SK-N-SH (cell line): ENCODE results near the gene TRPM2. TPM values are rescaled to one million over a fixed set of nuclear protein-coding genes. Genes with fewer than 3 reads are reported as not detected.

Source experiments
- CTCF ChIA-PET: fragments of 300-600, 350-600 bp; formaldehyde crosslinking; extraction: SDS; loops from one replicate; lab custom pipeline; 2021; lab: Yijun Ruan, JAX
- POLR2A ChIA-PET: fragments of 350-600 bp; sonication (Branson Sonifier 250); formaldehyde crosslinking; extraction: SDS; loops from one replicate; lab custom pipeline; 2020; ENCODE audit warnings: antibody characterized with exemption, inconsistent platforms; lab: Yijun Ruan, JAX
- DNase-seq: peaks from one replicate; pipeline ENCODE4 v3.0.0; 2012
- H2AFZ ChIP-seq: fragments of 200-600 bp; sonication (generic); 2 replicates; pipeline ENCODE4 v1.8.1; 2016; ENCODE audit warnings: antibody characterized with exemption, mild to moderate bottlenecking, low read depth
- H3F3A ChIP-seq: fragments of 200-600 bp; sonication (generic); replicated peaks from 2 replicates; pipeline ENCODE3; 2016; ENCODE audit warnings: antibody characterized with exemption, mild to moderate bottlenecking; ENCODE audit not compliant: insufficient read depth
- H3K27ac ChIP-seq, 2 experiments: fragments of 200-500 bp in 1 of 2; fragments of 200-600 bp in 1 of 2; sonication (Bioruptor generic) in 1 of 2; sonication (generic), shearing (Covaris generic) in 1 of 2; 2 replicates each; pipeline versions ENCODE4 v1.5.1 to v1.6.1; 2014 to 2016; ENCODE audit warnings: low read depth in 2 of 2, inconsistent platforms in 1 of 2, low read length in 1 of 2, mild to moderate bottlenecking in 1 of 2, mixed read lengths in 1 of 2
- H3K27me3 ChIP-seq: fragments of 200-600 bp; sonication (generic), shearing (Covaris generic); 2 replicates; pipeline ENCODE4 v1.6.1; 2016; ENCODE audit warnings: mixed run types; ENCODE audit not compliant: insufficient read depth
- H3K36me3 ChIP-seq, 2 experiments: fragments of 200-500 bp in 1 of 2; fragments of 200-600 bp in 1 of 2; sonication (Bioruptor generic) in 1 of 2; sonication (generic) in 1 of 2; replicated peaks in 1 of 2; 2 replicates each; pipeline versions ENCODE3 to v1.5.1; 2014 to 2016; ENCODE audit warnings: low read length in 1 of 2, mild to moderate bottlenecking in 1 of 2; ENCODE audit not compliant: insufficient read depth in 2 of 2, control insufficient read depth in 1 of 2
- H3K4me1 ChIP-seq, 2 experiments: fragments of 200-500 bp in 1 of 2; fragments of 200-600 bp in 1 of 2; sonication (Bioruptor generic) in 1 of 2; sonication (generic), shearing (Covaris generic) in 1 of 2; 2 replicates each; pipeline versions ENCODE4 v1.5.1 to v1.6.1; 2014 to 2016; ENCODE audit warnings: low read depth in 1 of 2, low read length in 1 of 2, mixed run types in 1 of 2; ENCODE audit not compliant: insufficient read depth in 2 of 2, control insufficient read depth in 1 of 2
- H3K4me2 ChIP-seq: fragments of 200-600 bp; sonication (generic), shearing (Covaris generic); 2 replicates; pipeline ENCODE4 v1.6.1; 2017; ENCODE audit warnings: mixed run types
- H3K4me3 ChIP-seq, 2 experiments: fragments of 200-500 bp in 1 of 2; fragments of 200-600 bp in 1 of 2; sonication (Bioruptor generic) in 1 of 2; sonication (generic), shearing (Covaris generic) in 1 of 2; 2 replicates each; pipeline versions ENCODE4 v1.5.1 to v1.8.1; 2014 to 2016; ENCODE audit warnings: low read depth in 2 of 2, inconsistent platforms in 1 of 2, low read length in 1 of 2, mild to moderate bottlenecking in 1 of 2, mixed read lengths in 1 of 2, moderate library complexity in 1 of 2
- H3K79me2 ChIP-seq: fragments of 200-600 bp; sonication (generic); 2 replicates; pipeline ENCODE4 v1.8.1; 2017; ENCODE audit warnings: mild to moderate bottlenecking; ENCODE audit not compliant: insufficient read depth
- H3K9ac ChIP-seq: fragments of 200-600 bp; sonication (generic); 2 replicates; pipeline ENCODE4 v1.6.1; 2017; ENCODE audit warnings: mixed run types
- H3K9me2 ChIP-seq: fragments of 200-600 bp; sonication (generic); 2 replicates; pipeline ENCODE4 v1.6.1; 2017; ENCODE audit warnings: mixed run types
- H3K9me3 ChIP-seq: fragments of 200-600 bp; sonication (generic); 2 replicates; pipeline ENCODE4 v1.6.1; 2017; ENCODE audit warnings: mixed run types, mild to moderate bottlenecking, moderate library complexity
- H4K20me1 ChIP-seq: fragments of 200-600 bp; sonication (generic); 2 replicates; pipeline ENCODE4 v1.6.1; 2017; ENCODE audit warnings: mild to moderate bottlenecking, mixed run types; ENCODE audit not compliant: insufficient read depth
- ELF1 ChIP-seq: IDR thresholded peaks from 2 replicates; pipeline ENCODE4 v1.4.0; 2012
- EP300 ChIP-seq, 2 experiments: IDR thresholded peaks; 2 replicates each; pipeline versions ENCODE4 v1.4.0 to v1.6.1; 2012; ENCODE audit warnings: borderline replicate concordance in 1 of 2, low read depth in 1 of 2, low read length in 1 of 2
- EZH2phosphoT487 ChIP-seq: fragments of 200-600 bp; sonication (generic); IDR thresholded peaks from 2 replicates; pipeline ENCODE4 v1.6.1; 2017; ENCODE audit warnings: low read depth, mixed run types, mild to moderate bottlenecking, antibody characterized with exemption, moderate library complexity, borderline replicate concordance
- FOSL2 ChIP-seq: IDR thresholded peaks from 2 replicates; pipeline ENCODE4 v1.4.0; 2012; ENCODE audit warnings: low read depth, mild to moderate bottlenecking, moderate library complexity, borderline replicate concordance
- GATA2 ChIP-seq: sonication (generic); formaldehyde crosslinking; IDR thresholded peaks from 2 replicates; pipeline ENCODE4 v1.5.0; 2020; ENCODE audit warnings: mild to moderate bottlenecking, missing genetic modification reagents
- RCOR1 ChIP-seq: fragments of 150-350 bp; IDR thresholded peaks from 2 replicates; pipeline ENCODE4 v1.6.1; 2017; ENCODE audit warnings: antibody characterized with exemption, low read length
- RFX5 ChIP-seq: IDR thresholded peaks from 2 replicates; pipeline ENCODE4 v1.6.1; 2012; ENCODE audit warnings: mild to moderate bottlenecking, improper control_type of control experiment, low read length
- SMC3 ChIP-seq: IDR thresholded peaks from 2 replicates; pipeline ENCODE4 v1.6.1; 2012; ENCODE audit warnings: low read depth, low read length, improper control_type of control experiment
- WGBS: methylation state at CpG from one replicate; pipeline ENCODE4 v1.1.6; 2017; ENCODE audit warnings: low lambda C conversion rate; 5-methylcytosine and 5-hydroxymethylcytosine counted together
- polyA plus RNA-seq, 3 experiments: library from polyadenylated mRNA; depleted of rRNA; stranded (reverse); fragments of >200 nt; gene quantifications; 2 replicates each; pipeline ENCODE4 v1.2.3, GENCODE V29; 2012
- TF ChIP-seq, protein P1 (sequence below): fragments of 150-350 bp; IDR thresholded peaks from 2 replicates; pipeline ENCODE4 v1.6.1; 2016; ENCODE audit warnings: mild to moderate bottlenecking, low read depth, low read length
- TF ChIP-seq, protein P2 (sequence below): fragments of 150-350 bp; IDR thresholded peaks from 2 replicates; pipeline ENCODE4 v1.6.1; 2017; ENCODE audit warnings: antibody characterized with exemption, low read length, low read depth, borderline replicate concordance
- TF ChIP-seq, protein P3 (sequence below): IDR thresholded peaks from 2 replicates; pipeline ENCODE4 v1.6.1; 2012; ENCODE audit warnings: mild to moderate bottlenecking, low read depth, low read length, moderate library complexity

Gene TRPM2
- polyA plus RNA-seq, 1 of the 3 experiments (the other 2 are of a cell fraction), result not detected

DNA sequence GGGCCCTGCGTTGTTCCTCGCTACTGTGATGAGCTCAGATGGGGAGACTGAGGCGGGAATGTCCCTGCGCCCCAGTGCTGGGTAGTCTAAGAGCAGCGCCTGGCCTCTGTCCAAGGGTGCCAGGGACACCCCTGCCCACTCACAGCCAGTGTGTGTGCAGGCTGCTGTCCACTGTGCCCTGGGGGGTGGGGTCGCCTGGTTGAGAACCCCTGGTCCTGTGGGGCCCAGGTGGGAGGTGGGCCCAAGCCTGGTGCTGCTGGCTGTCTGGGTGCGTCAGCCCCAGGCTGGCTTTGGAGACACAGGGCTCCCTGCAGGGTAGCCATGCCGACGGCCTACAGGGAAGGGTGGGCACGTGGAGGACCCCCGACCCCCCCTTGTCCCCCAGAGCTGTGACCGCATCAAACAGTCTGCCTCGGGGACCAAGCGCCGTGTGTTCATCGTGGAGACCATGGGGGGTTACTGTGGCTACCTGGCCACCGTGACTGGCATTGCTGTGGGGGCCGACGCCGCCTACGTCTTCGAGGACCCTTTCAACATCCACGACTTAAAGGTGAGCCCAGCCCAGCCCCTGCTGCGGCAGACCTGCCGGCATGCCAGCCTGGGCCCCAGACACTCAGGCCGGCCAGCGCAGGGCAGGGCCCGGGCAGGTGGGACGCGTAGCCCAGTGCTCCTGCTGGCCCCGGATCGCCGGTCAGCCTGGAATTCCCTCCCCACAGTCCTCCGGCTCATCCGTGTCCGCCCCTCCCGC is 29.1 kb upstream of the TRPM2 start:
- H3K36me3 ChIP-seq, result peaks cover 0 to 50% of the 10 kb centered on the region in 2 experiments
- H3K4me2 ChIP-seq, result no peak overlapping the region
- no peaks in the 10 kb centered on the region for H3K79me2 ChIP-seq
- H3K4me1 ChIP-seq, result peaks cover 0 to 8% of the 10 kb centered on the region in 2 experiments; a peak in 1 of 4 replicates
- ChIA-PET CTCF (no interaction called here), POLR2A (interaction anchor here (0.5 kb wide), 1 partner anchor 15 kb away, joined by 3 read pairs; no protein-coding TSS in a partner anchor)
- H2AFZ ChIP-seq, result no peak overlapping the region
- no peak overlapping the region for H3K9ac ChIP-seq
- no peak overlapping the region for H3K27ac ChIP-seq
- H3K9me3 ChIP-seq, result no peaks in the 10 kb centered on the region
- TF ChIP-seq, protein P1, sequence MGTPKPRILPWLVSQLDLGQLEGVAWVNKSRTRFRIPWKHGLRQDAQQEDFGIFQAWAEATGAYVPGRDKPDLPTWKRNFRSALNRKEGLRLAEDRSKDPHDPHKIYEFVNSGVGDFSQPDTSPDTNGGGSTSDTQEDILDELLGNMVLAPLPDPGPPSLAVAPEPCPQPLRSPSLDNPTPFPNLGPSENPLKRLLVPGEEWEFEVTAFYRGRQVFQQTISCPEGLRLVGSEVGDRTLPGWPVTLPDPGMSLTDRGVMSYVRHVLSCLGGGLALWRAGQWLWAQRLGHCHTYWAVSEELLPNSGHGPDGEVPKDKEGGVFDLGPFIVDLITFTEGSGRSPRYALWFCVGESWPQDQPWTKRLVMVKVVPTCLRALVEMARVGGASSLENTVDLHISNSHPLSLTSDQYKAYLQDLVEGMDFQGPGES, result no peak
- no peak for TF ChIP-seq GATA2 (CRISPR knock-in tag)
- no peak for TF ChIP-seq SMC3
- TF ChIP-seq ELF1, result no peak
- H3K27me3 ChIP-seq, result no peaks in the 10 kb centered on the region
- no peak for DNase-seq
- H3K4me3 ChIP-seq, result no peak overlapping the region
- no peaks in the 10 kb centered on the region for H3K9me2 ChIP-seq
- H3F3A ChIP-seq, result no peaks in the 10 kb centered on the region
- 94% methylated on average over 12 of the region's 37 CpGs for WGBS
- no peaks in the 10 kb centered on the region for H4K20me1 ChIP-seq

DNA sequence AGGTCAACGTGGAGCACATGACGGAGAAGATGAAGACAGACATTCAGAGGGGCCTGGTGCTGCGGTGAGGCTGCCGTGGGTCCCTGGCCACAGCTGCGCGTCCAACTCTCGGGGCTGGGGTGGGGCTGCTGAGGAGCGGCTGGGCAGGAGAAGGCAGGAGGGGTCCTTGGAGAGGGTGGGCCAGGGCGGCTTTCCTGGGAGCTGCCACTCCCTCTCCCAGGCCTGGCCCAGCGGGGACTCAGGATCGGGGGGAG is 28.6 kb upstream of the TRPM2 start:
- Histone ChIP-seq H3K9ac (no peak overlapping the region), H2AFZ (no peak overlapping the region), H3K9me3 (no peaks in the 10 kb centered on the region), H3K27me3 (no peaks in the 10 kb centered on the region), H3K4me3 (no peak overlapping the region), H3K36me3 (peaks cover 0 to 47% of the 10 kb centered on the region in 2 experiments), H3K27ac (no peak overlapping the region), H3K9me2 (no peaks in the 10 kb centered on the region), H3K4me1 (peaks cover 0 to 11% of the 10 kb centered on the region in 2 experiments; a peak in 1 of 4 replicates), H3K4me2 (no peak overlapping the region), H4K20me1 (no peaks in the 10 kb centered on the region), H3K79me2 (no peaks in the 10 kb centered on the region), H3F3A (no peaks in the 10 kb centered on the region)
- 100% methylated on average over 1 of the region's 11 CpGs for WGBS
- no peak for DNase-seq
- no peak for TF ChIP-seq EZH2phosphoT487
- TF ChIP-seq EP300 (IDR thresholded peaks at IDR 0.05; ENCODE audit: borderline replicate concordance in 1 of 2, low read depth in 1 of 2, low read length in 1 of 2), result no peak
- no peak for TF ChIP-seq FOSL2
- TF ChIP-seq SMC3, result no peak
- TF ChIP-seq, protein P2, sequence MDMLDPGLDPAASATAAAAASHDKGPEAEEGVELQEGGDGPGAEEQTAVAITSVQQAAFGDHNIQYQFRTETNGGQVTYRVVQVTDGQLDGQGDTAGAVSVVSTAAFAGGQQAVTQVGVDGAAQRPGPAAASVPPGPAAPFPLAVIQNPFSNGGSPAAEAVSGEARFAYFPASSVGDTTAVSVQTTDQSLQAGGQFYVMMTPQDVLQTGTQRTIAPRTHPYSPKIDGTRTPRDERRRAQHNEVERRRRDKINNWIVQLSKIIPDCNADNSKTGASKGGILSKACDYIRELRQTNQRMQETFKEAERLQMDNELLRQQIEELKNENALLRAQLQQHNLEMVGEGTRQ, result no peak
- TF ChIP-seq, protein P3, sequence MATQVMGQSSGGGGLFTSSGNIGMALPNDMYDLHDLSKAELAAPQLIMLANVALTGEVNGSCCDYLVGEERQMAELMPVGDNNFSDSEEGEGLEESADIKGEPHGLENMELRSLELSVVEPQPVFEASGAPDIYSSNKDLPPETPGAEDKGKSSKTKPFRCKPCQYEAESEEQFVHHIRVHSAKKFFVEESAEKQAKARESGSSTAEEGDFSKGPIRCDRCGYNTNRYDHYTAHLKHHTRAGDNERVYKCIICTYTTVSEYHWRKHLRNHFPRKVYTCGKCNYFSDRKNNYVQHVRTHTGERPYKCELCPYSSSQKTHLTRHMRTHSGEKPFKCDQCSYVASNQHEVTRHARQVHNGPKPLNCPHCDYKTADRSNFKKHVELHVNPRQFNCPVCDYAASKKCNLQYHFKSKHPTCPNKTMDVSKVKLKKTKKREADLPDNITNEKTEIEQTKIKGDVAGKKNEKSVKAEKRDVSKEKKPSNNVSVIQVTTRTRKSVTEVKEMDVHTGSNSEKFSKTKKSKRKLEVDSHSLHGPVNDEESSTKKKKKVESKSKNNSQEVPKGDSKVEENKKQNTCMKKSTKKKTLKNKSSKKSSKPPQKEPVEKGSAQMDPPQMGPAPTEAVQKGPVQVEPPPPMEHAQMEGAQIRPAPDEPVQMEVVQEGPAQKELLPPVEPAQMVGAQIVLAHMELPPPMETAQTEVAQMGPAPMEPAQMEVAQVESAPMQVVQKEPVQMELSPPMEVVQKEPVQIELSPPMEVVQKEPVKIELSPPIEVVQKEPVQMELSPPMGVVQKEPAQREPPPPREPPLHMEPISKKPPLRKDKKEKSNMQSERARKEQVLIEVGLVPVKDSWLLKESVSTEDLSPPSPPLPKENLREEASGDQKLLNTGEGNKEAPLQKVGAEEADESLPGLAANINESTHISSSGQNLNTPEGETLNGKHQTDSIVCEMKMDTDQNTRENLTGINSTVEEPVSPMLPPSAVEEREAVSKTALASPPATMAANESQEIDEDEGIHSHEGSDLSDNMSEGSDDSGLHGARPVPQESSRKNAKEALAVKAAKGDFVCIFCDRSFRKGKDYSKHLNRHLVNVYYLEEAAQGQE, result no peak
- no peak for TF ChIP-seq RFX5
- TF ChIP-seq, protein P1, result no peak
- no peak for TF ChIP-seq RCOR1
- POLR2A ChIA-PET, result no interaction called here
- CTCF ChIA-PET, result no interaction called here
